ENCODE measurements around the gene FZR1.

GRCh38 chr19:3464587-3465235 lies 41.4 kb upstream of the FZR1 start:
- TF ChIP-seq CTCF (IDR thresholded peaks at IDR 0.05) (no peak), POLR2A (IDR thresholded peaks at IDR 0.05) (no peak)
